ENCODE measurements around the gene FGF14.

FGF14 gene

DNA sequence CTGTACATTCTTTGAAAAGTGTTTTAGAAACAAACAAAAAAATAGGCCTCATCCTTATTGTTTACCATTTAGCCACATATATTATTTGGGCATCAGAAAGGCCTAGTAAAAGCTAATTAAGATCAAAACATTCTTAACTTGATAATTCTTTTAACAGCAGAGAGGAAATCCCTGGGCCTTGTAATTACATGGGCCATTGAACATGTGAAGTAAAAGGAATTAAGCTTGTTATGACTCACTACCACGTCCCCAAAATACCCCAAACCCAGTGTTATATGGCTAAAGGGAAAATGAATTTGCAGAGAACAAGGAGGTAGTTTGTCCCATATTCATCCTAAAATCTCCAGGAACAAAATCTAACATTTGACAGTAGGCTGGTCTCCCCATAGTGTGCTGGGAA, 509.6 kb downstream of the FGF14 start:
- H3K27me3 Mint-ChIP-seq: no peaks in the 10 kb centered on the region
- H3K4me3 Mint-ChIP-seq: no peak overlapping the region
- no peaks in the 10 kb centered on the region for H3K36me3 Mint-ChIP-seq (ENCODE audit: low read depth)
- DNase-seq: no peak
- no peaks in the 10 kb centered on the region for H3K9me3 Mint-ChIP-seq
- no peak overlapping the region for H3K27ac Mint-ChIP-seq
- H3K4me1 Mint-ChIP-seq (ENCODE audit: low read depth): no peaks in the 10 kb centered on the region

DNA sequence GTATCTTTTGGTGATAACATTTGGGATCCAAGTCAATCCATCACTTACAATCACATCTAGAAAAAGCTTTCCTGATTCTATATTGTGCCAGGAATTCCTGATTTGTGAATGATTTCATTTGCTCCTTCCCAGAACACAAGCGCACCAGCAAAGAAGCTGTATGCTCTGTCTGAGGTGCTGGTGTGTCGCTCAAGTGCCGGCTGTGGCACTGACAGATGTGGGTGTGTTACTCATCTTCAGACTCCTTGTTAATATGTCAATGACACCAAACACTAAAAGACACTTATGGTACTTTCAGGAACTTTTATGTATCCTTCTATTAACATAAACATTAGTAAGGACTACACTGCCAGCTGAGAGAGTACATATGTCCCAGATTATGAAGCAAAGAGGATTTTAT, 520.3 kb downstream of the FGF14 start:
- Mint-ChIP-seq H3K27me3 (peaks cover 6% of the 10 kb centered on the region), H3K4me1 (ENCODE audit: low read depth) (no peaks in the 10 kb centered on the region), H3K27ac (no peak overlapping the region), H3K4me3 (no peak overlapping the region), H3K9me3 (no peaks in the 10 kb centered on the region), H3K36me3 (ENCODE audit: low read depth) (no peaks in the 10 kb centered on the region)
- no peak for DNase-seq

DNA sequence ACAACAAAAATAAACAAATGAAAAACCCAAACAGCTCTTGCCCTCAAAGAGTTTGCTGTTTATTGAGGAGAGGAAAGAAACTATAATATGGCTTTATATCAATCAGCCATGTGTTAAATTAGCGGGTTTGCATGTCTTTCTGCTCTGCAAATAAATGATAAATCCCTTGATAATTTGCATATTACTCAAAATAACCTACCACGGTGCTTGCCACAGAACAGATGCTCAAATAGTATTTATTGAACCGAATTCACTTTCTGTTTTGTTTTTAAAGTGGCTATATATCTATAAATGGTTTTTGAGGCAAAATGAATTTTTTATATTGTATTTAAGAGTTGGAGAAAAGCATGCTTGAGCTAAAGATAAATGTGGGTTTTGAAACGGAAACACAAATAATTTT, 521.3 kb downstream of the FGF14 start:
- H3K36me3 Mint-ChIP-seq (ENCODE audit: low read depth): no peaks in the 10 kb centered on the region
- no peak for DNase-seq
- H3K9me3 Mint-ChIP-seq: no peaks in the 10 kb centered on the region
- H3K4me3 Mint-ChIP-seq: no peak overlapping the region
- no peak overlapping the region for H3K27ac Mint-ChIP-seq
- peaks cover 4% of the 10 kb centered on the region for H3K27me3 Mint-ChIP-seq
- no peaks in the 10 kb centered on the region for H3K4me1 Mint-ChIP-seq (ENCODE audit: low read depth)

DNA sequence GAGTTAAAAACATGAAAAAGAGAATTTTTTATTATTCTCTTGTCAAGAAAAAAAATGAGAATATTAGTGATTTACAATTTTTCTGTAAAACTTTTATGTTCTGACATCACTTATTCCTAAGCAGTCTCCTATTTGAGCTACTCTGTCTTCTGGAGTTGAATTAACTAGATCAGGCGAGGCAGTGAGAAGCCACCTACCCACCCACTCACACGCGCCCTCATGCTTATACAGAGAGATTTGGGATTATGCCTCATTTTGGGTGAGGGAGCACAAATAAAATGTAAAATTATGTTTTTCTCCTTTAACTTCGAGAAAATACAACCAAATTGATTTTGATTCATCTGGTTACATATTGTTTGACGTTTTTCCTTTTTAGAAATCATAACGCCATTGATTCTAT, 524.9 kb downstream of the FGF14 start:
- Mint-ChIP-seq H3K27me3 (no peaks in the 10 kb centered on the region), H3K4me1 (ENCODE audit: low read depth) (no peaks in the 10 kb centered on the region), H3K9me3 (no peaks in the 10 kb centered on the region), H3K27ac (no peak overlapping the region), H3K36me3 (ENCODE audit: low read depth) (no peaks in the 10 kb centered on the region), H3K4me3 (no peak overlapping the region)
- no peak for DNase-seq

DNA sequence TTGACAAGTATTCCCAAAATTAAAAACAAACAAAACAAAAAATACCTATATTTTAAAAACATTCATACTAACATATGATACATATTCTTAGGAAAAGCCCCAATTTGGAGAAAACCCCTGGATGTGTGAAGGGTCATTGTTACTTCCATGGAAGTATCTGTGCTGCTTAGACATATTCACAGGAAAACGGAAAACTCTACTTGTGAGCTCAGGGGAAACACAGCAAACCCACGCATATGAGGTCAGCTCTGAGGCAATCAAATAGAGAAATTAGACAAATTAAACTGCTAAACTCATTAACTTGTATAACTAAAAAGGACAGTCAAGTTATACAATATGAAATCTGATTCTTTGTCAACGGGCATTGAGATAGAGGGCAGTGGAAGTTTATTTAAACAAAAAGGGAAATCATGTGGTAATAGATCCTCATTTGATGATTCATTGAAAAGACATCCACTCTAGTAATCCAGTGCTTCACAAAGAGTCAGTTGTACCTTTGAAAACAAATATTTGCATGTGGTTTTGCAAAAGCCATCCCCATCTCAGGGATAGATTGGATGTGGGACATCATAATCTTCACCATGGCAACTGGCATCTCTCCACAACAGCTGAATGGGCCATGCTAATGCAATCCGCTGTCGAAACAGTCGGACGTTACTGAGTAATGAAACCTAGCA, 526.0 kb downstream of the FGF14 start:
- DNase-seq: no peak
- Mint-ChIP-seq H3K4me3 (no peak overlapping the region), H3K27ac (no peak overlapping the region), H3K9me3 (no peaks in the 10 kb centered on the region), H3K36me3 (ENCODE audit: low read depth) (no peaks in the 10 kb centered on the region), H3K27me3 (no peaks in the 10 kb centered on the region), H3K4me1 (ENCODE audit: low read depth) (no peaks in the 10 kb centered on the region)

DNA sequence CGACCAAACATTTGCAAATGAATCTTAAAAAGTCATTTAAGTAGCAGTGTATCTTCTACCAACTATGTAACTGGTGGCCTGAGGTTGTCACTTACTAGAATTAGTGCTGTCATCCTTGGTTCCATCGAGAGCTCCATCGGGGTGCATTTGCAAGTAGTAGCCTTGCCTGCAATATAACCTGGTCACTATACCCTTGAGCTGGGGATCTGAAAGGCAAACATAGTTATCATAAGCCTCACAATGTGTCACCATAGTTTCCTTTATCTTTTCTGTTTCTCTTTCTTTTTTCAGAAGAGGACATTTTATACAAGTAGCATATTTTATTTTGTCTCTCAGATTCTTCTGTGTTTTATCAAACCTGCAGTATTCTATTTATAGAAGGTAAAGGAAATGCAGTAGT, 526.8 kb downstream of the FGF14 start:
- Mint-ChIP-seq H3K4me3 (no peak overlapping the region), H3K36me3 (ENCODE audit: low read depth) (no peaks in the 10 kb centered on the region), H3K27ac (no peak overlapping the region), H3K27me3 (no peaks in the 10 kb centered on the region), H3K9me3 (no peaks in the 10 kb centered on the region), H3K4me1 (ENCODE audit: low read depth) (no peaks in the 10 kb centered on the region)
- DNase-seq: no peak

DNA sequence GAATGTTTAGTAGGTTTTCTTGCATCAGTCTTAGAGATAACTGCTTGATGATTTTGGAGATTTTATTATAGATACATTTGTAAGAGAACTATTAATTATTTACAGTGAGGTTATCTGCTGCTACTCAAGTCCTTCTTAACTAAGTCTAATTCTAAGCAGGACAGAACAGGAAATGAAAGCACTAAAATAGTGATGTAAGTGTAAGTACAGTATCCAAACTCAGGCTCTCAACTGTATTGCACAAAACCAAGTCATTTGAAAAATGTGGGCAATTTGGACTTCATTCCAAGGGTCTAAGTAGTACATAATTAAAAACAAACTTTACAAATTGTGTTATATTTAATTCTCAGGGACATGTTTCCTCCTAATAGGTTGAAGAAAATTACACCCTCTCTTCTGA, 532.3 kb downstream of the FGF14 start:
- no peaks in the 10 kb centered on the region for H3K4me1 Mint-ChIP-seq (ENCODE audit: low read depth)
- H3K36me3 Mint-ChIP-seq (ENCODE audit: low read depth): no peaks in the 10 kb centered on the region
- peaks cover 2% of the 10 kb centered on the region for H3K27me3 Mint-ChIP-seq
- no peak overlapping the region for H3K27ac Mint-ChIP-seq
- DNase-seq: no peak
- no peaks in the 10 kb centered on the region for H3K9me3 Mint-ChIP-seq
- no peak overlapping the region for H3K4me3 Mint-ChIP-seq

DNA sequence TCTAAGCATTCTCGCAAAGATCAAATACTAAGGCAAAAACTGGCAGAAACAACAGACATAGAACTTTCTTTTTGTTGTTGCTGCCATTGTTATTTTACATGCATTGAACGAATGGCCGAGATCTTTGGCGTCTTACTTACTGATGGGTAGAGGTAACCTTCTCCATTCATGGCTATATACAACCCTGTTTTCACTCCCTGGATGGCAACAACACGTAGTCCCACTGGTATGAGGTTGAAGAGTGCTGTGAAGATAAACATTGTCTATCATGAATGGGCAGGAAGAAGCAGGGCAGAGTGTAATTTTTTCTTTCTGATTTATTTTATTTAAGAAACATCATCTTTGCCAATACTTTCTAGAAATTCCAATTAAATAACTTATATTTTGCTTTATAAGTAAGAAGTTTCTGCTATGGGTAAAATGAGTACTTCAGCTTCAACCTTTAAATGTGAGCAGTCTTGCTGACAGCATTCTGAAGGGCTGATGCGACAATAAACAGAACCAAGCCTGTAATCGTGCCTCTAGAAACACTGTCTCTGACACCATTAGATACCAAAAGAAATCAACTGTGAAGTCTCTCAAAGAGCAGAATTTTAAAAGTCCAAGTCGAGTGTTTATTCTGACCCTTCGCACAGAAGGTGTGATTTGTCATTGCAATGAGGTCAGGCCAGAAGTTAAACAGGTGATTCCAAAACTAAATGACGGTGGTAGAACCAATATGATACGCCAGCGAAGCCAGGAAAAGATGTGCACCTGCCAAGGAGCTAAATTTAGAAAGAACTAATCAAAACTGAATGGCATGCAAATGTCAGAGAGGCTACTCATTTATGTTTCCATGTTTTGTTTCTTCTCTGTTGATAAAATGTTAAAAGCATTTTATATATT, 533.0 kb downstream of the FGF14 start:
- Mint-ChIP-seq H3K27ac (no peak overlapping the region), H3K4me1 (ENCODE audit: low read depth) (no peaks in the 10 kb centered on the region), H3K27me3 (peaks cover 2% of the 10 kb centered on the region), H3K4me3 (no peak overlapping the region), H3K9me3 (no peaks in the 10 kb centered on the region), H3K36me3 (ENCODE audit: low read depth) (no peaks in the 10 kb centered on the region)
- DNase-seq: no peak

DNA sequence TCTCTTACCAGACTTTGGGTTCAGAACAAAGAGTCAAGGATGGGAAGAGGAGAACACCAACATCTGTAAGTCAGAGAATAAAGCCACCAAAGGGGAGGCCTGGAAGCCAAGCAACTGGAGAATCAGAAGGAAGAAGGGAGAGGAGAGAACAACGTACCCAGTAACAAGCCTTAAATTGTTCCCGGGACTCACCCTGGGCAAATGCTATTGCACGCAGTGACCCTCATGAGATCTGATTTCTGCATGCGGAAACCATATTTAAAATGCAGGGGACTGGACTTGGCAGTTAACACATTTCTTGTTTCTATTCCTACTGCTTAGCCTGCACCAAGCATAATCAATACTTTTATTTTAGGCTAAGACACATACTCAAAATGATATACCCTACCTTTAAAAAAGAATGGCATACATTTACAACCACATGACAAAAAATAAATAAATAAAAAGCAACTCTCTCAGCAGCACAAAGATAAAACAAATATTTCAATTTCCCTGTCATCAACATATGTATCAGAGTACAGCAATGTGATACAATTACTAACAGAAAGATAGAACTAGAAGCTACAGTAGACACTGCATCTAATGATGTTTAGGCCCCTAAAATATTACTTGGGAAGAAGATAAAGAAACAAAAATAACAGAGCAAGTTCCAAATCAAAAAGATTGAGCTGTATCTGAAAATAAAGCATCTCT, 534.8 kb downstream of the FGF14 start:
- H3K4me1 Mint-ChIP-seq (ENCODE audit: low read depth): no peaks in the 10 kb centered on the region
- H3K27ac Mint-ChIP-seq: no peak overlapping the region
- no peaks in the 10 kb centered on the region for H3K9me3 Mint-ChIP-seq
- H3K4me3 Mint-ChIP-seq: no peak overlapping the region
- peaks cover 2% of the 10 kb centered on the region for H3K27me3 Mint-ChIP-seq
- no peaks in the 10 kb centered on the region for H3K36me3 Mint-ChIP-seq (ENCODE audit: low read depth)
- no peak for DNase-seq

DNA sequence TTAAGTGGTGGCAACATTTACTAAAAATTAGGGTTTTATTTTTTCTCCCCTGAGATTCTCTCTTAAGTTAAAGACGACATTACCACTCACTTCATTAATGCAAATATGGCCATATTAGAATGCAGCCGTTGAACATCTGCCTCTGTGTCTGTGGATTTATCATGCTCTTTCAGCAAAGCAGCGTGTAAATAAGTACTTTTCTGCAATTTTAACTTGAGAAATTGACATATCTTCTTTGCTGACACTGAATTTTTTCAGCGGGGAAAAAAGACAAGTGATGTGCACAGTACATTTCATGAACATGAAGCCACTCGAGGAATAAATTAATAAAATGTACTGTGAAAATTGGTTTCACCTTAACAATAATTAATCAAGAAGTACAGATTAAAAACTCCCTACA, 543.0 kb downstream of the FGF14 start:
- DNase-seq: no peak
- Mint-ChIP-seq H3K4me1 (ENCODE audit: low read depth) (no peaks in the 10 kb centered on the region), H3K9me3 (no peaks in the 10 kb centered on the region), H3K4me3 (no peak overlapping the region), H3K36me3 (ENCODE audit: low read depth) (no peaks in the 10 kb centered on the region), H3K27me3 (peaks cover 6% of the 10 kb centered on the region), H3K27ac (no peak overlapping the region)

DNA sequence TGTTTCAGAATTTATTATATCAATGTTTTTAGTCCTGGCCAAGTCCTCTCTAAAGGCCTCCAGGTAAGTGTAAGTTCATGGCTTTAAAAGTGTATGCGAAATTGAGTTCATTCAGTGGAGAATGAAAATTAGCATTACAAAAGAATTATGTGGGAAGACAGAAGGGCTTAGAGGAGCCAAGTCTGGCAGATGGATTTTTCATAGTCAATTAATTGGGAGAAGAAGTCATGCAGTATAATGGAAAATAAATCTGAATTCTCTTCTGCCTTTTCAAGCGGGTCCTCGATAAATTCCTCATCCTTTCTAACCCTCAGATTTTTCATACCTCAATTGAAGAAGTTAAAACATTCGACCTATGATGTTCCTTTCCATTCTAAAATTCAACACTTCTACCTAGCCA, 555.1 kb downstream of the FGF14 start:
- Mint-ChIP-seq H3K27me3 (no peaks in the 10 kb centered on the region), H3K4me1 (ENCODE audit: low read depth) (no peaks in the 10 kb centered on the region), H3K36me3 (ENCODE audit: low read depth) (no peaks in the 10 kb centered on the region), H3K27ac (no peak overlapping the region), H3K9me3 (no peaks in the 10 kb centered on the region), H3K4me3 (no peak overlapping the region)
- DNase-seq: no peak

DNA sequence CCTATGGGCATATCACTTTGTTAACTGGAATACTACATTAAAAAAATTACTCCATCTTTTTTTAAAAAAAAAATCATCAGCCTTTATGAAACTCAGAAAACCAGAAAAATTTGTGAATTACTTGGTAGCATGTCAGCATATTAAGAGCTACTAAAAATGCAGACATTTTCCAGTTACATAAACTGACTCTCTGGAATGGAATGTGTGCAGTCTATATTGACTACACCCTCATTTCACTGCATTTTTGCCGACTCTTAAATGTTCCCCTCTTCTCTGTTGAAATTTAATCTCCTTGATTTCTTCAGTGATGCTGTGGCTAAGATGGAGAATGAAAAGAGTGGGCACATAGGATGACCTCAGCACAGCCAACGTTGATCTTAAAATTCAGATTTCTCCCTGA, 555.6 kb downstream of the FGF14 start:
- Mint-ChIP-seq H3K27me3 (no peaks in the 10 kb centered on the region), H3K4me1 (ENCODE audit: low read depth) (no peaks in the 10 kb centered on the region), H3K36me3 (ENCODE audit: low read depth) (no peaks in the 10 kb centered on the region), H3K27ac (no peak overlapping the region), H3K9me3 (no peaks in the 10 kb centered on the region), H3K4me3 (no peak overlapping the region)
- no peak for DNase-seq

DNA sequence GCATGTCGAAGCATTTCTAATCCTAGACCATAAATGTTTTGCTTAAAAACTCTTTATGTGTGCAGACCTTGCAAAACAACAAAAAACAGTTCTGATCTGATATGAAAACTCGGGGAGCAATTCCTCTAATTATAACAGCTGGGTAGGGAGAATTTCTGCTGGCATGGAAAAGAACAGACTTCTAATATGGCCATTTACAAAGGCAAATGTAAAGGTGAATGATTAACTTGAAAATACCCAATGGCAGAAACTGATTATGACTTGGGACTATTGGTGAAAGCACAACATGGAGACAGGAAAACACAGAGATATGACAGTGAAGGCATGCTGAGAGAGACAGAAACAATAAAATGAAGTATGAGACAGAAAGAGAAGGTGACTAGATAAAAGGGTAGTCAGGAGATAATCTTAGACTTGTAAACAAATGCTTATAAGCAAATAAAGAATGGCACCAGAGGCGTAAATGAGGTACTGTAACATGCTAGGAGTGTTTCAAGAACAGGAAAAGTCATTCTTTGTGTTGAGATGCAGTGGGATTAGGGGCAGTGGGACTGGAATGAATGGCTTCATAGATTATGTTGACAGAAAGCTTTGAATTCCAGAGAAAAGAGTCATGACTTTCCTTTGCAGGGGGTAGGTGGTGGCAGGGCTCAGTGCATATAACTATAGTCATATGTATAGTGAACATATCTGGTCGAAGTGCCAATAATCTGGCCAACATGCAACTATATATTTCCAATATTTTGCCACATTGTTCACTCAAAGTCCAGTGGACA, 556.4 kb downstream of the FGF14 start:
- no peaks in the 10 kb centered on the region for H3K27me3 Mint-ChIP-seq
- no peak overlapping the region for H3K4me3 Mint-ChIP-seq
- no peaks in the 10 kb centered on the region for H3K36me3 Mint-ChIP-seq (ENCODE audit: low read depth)
- H3K9me3 Mint-ChIP-seq: no peaks in the 10 kb centered on the region
- DNase-seq: no peak
- H3K4me1 Mint-ChIP-seq (ENCODE audit: low read depth): no peaks in the 10 kb centered on the region
- H3K27ac Mint-ChIP-seq: no peak overlapping the region

DNA sequence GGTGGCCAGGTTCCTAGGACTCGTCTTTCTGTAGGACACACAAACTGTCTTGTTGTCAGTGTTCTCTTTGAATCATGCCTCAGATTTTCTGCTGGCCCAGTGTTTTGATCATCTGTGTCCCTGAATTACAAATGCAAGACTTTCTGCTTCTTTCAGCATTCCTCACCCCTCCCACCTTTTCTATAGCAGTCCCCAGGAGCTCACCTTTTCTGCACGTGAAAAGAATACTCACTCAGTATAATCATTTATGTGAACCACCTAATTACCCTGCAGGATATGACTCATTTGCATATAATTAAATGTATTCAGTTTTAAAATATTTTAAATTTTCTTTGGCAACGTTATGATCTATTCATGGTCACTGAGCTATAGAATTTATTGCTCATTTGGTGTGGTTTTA, 560.1 kb downstream of the FGF14 start:
- DNase-seq: no peak
- Mint-ChIP-seq H3K27ac (no peak overlapping the region), H3K27me3 (peaks cover 6% of the 10 kb centered on the region), H3K36me3 (ENCODE audit: low read depth) (no peaks in the 10 kb centered on the region), H3K4me3 (no peak overlapping the region), H3K9me3 (no peaks in the 10 kb centered on the region), H3K4me1 (ENCODE audit: low read depth) (no peaks in the 10 kb centered on the region)

All from activated T-cell treated with anti-CD3 and anti-CD28 coated beads, Interleukin-2, amount 50 U/mL, for 24 hours (primary cell).